A549 treated with AZD9567 at 1 μM for 4 hours (cell line): Measurements from ENCODE around the gene LBH. TPM values are rescaled to one million over a fixed set of nuclear protein-coding genes. Genes with fewer than 3 reads are reported as not detected.

Source experiments
- total RNA-seq: library from RNA; stranded (reverse); fragments of 200-300 nt; extraction: Qiagen RNA extraction; gene quantifications from 5 replicates; pipeline ENCODE4 v1.2.3, GENCODE V29; 2022; ENCODE audit not compliant: insufficient read depth

The LBH gene
- 93.0 to 147 TPM (median 117 TPM) in 5 replicates for total RNA-seq

GRCh38 chr2:30231212-30231995 lies at the start of gene LBH:
Gene LBH (plus strand): TSS chr2:30231534. CDS start chr2:30231739, 205 bp downstream.

Other genes with a start within 250 kb of the LBH start
- gene YPEL5, start 84.5 kb upstream of the LBH start, total RNA-seq, result 41.0 to 58.8 TPM (median 47.3 TPM) in 5 replicates
- gene LCLAT1, start 215.7 kb downstream of the LBH start, total RNA-seq, result 12.9 to 16.2 TPM (median 14.1 TPM) in 5 replicates